ENCODE measurements around the gene ARPC1B.

- no peak for TF ChIP-seq EP300 (IDR thresholded peaks at IDR 0.05)
- TF ChIP-seq POLR2A (IDR thresholded peaks at IDR 0.05) = no peak
- TF ChIP-seq, protein P1, sequence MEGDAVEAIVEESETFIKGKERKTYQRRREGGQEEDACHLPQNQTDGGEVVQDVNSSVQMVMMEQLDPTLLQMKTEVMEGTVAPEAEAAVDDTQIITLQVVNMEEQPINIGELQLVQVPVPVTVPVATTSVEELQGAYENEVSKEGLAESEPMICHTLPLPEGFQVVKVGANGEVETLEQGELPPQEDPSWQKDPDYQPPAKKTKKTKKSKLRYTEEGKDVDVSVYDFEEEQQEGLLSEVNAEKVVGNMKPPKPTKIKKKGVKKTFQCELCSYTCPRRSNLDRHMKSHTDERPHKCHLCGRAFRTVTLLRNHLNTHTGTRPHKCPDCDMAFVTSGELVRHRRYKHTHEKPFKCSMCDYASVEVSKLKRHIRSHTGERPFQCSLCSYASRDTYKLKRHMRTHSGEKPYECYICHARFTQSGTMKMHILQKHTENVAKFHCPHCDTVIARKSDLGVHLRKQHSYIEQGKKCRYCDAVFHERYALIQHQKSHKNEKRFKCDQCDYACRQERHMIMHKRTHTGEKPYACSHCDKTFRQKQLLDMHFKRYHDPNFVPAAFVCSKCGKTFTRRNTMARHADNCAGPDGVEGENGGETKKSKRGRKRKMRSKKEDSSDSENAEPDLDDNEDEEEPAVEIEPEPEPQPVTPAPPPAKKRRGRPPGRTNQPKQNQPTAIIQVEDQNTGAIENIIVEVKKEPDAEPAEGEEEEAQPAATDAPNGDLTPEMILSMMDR (IDR thresholded peaks at IDR 0.05) = no peak
These were observed 29.2 kb downstream of the ARPC1B start for GRCh38 chr7:99403764-99404163.
